ENCODE measurements around the gene TRAPPC3. TPM values are rescaled to one million over a fixed set of nuclear protein-coding genes. Genes with fewer than 3 reads are reported as not detected.

Gene TRAPPC3
- total and polyA plus RNA-seq, 2 donors (not counting 1 experiment from before 2014, with no cell fraction given): 40.5 to 42.1 TPM

- H3K36me3 ChIP-seq (replicated peaks in 1 of 2; ENCODE audit: control extremely low read depth in 1 of 2, control insufficient read depth in 1 of 2, extremely low read depth in 1 of 2, insufficient read depth in 2 of 2, low read length in 1 of 2): no peaks in the 10 kb centered on the region
- TF ChIP-seq CTCF (IDR thresholded peaks at IDR 0.05): no peak
- no peak for TF ChIP-seq EZH2 (IDR thresholded peaks at IDR 0.05; ENCODE audit: borderline replicate concordance, insufficient read depth, low read depth, low read length, poor library complexity, severe bottlenecking)
- Mint-ChIP-seq H3K4me3 (no peak overlapping the region), H3K9me3 (ENCODE audit: insufficient read depth) (no peaks in the 10 kb centered on the region), H3K27ac (no peak overlapping the region), H3K27me3 (no peaks in the 10 kb centered on the region), H3K4me1 (peaks cover 2% of the 10 kb centered on the region)
- 85% methylated on average over 3 of the region's 14 CpGs for WGBS (ENCODE audit: insufficient coverage)
- no peak overlapping the region for H3K4me2 ChIP-seq (replicated peaks; ENCODE audit: low read depth, low read length, poor library complexity, severe bottlenecking)
- H3K27me3 ChIP-seq (replicated peaks in 1 of 4; ENCODE audit: control extremely low read depth in 1 of 4, control insufficient read depth in 3 of 4, insufficient read depth in 4 of 4, low read length in 3 of 4): no peaks in the 10 kb centered on the region
- intact Hi-C loops (cut with micrococcal nuclease): no loop called here
- no peaks in the 10 kb centered on the region for H4K20me1 ChIP-seq (ENCODE audit: control insufficient read depth, insufficient read depth, low read length, poor library complexity, severe bottlenecking)
- H3K9ac ChIP-seq (ENCODE audit: low read length): no peak overlapping the region
- ChIA-PET CTCF (no interaction called here), POLR2A (no interaction called here)
- ATAC-seq (ENCODE audit: low read depth): no peak
- no peak overlapping the region for H2AFZ ChIP-seq (ENCODE audit: insufficient read depth, low read depth, low read length, poor library complexity, severe bottlenecking)
- DNase-seq: no peak
- H3K79me2 ChIP-seq (ENCODE audit: control insufficient read depth, insufficient read depth, low read length): no peaks in the 10 kb centered on the region
- H3K4me1 ChIP-seq (ENCODE audit: control insufficient read depth in 2 of 2, insufficient read depth in 2 of 2, low read length in 2 of 2): no peaks in the 10 kb centered on the region
- no peak overlapping the region for H3K27ac ChIP-seq (ENCODE audit: low read length in 2 of 2)
- H3K4me3 ChIP-seq (ENCODE audit: control extremely low read depth in 1 of 5, extremely low read depth in 1 of 5, insufficient read depth in 1 of 5, low read depth in 2 of 5, low read length in 4 of 5): no peak overlapping the region
- no peaks in the 10 kb centered on the region for H3K9me3 ChIP-seq (ENCODE audit: control extremely low read depth in 1 of 3, control insufficient read depth in 2 of 3, insufficient read depth in 1 of 3, low read length in 2 of 3)
These were observed 41.0 kb downstream of the TRAPPC3 start for GRCh38 chr1:36108314-36108713.

DNA sequence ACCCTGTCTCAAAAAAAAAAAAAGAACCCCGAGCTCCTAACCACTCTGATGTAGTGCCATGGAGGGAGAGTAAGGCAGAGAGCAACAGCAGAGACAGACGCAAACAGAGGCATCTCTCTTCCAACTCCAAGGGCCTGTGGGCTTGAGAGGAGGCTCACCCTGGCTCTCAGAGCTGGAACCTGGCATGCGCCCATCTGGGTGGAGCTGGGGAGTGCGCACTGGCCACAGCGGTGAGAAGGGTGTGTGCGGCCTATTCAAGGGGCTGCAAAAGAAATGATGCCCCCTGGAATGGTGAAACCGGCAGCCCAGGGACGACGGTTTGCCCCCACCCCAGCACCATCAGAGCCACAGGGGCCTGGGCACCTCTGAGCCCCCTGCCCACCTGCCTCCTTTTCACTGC is 41.9 kb downstream of the TRAPPC3 start:
- POLR2A ChIA-PET: interaction anchor here (0.6 kb wide), 1 partner anchor 10 kb away, joined by 3 read pairs; no protein-coding TSS in a partner anchor
- no peak overlapping the region for H3K9ac ChIP-seq (ENCODE audit: low read length)

More for the DNA sequence above, 41.9 kb downstream of the TRAPPC3 start:
- H3K27ac ChIP-seq (ENCODE audit: low read length in 2 of 2): no peak overlapping the region
- H3K4me1 Mint-ChIP-seq: peaks cover 2% of the 10 kb centered on the region
- no peak overlapping the region for H2AFZ ChIP-seq (ENCODE audit: insufficient read depth, low read depth, low read length, poor library complexity, severe bottlenecking)
- TF ChIP-seq CTCF (IDR thresholded peaks at IDR 0.05) (no peak), EZH2 (IDR thresholded peaks at IDR 0.05; ENCODE audit: borderline replicate concordance, insufficient read depth, low read depth, low read length, poor library complexity, severe bottlenecking) (no peak)
- CTCF ChIA-PET: no interaction called here
- H4K20me1 ChIP-seq (ENCODE audit: control insufficient read depth, insufficient read depth, low read length, poor library complexity, severe bottlenecking): no peaks in the 10 kb centered on the region
- no peaks in the 10 kb centered on the region for H3K27me3 Mint-ChIP-seq
- DNase-seq (no peak), ATAC-seq (ENCODE audit: low read depth) (no peak)
- no peak overlapping the region for H3K27ac Mint-ChIP-seq
- H3K9me3 ChIP-seq (ENCODE audit: control extremely low read depth in 1 of 3, control insufficient read depth in 2 of 3, insufficient read depth in 1 of 3, low read length in 2 of 3): no peaks in the 10 kb centered on the region
- no peak overlapping the region for H3K4me3 Mint-ChIP-seq
- H3K4me1 ChIP-seq (ENCODE audit: control insufficient read depth in 2 of 2, insufficient read depth in 2 of 2, low read length in 2 of 2): no peaks in the 10 kb centered on the region
- 96% methylated on average over 8 of the region's 9 CpGs for WGBS (ENCODE audit: insufficient coverage)
- no peaks in the 10 kb centered on the region for H3K9me3 Mint-ChIP-seq (ENCODE audit: insufficient read depth)
- intact Hi-C loops (cut with micrococcal nuclease): no loop called here
- no peak overlapping the region for H3K4me2 ChIP-seq (replicated peaks; ENCODE audit: low read depth, low read length, poor library complexity, severe bottlenecking)
- H3K36me3 ChIP-seq (replicated peaks in 1 of 2; ENCODE audit: control extremely low read depth in 1 of 2, control insufficient read depth in 1 of 2, extremely low read depth in 1 of 2, insufficient read depth in 2 of 2, low read length in 1 of 2): no peaks in the 10 kb centered on the region
- H3K4me3 ChIP-seq (ENCODE audit: control extremely low read depth in 1 of 5, extremely low read depth in 1 of 5, insufficient read depth in 1 of 5, low read depth in 2 of 5, low read length in 4 of 5): no peak overlapping the region
- H3K27me3 ChIP-seq (replicated peaks in 1 of 4; ENCODE audit: control extremely low read depth in 1 of 4, control insufficient read depth in 3 of 4, insufficient read depth in 4 of 4, low read length in 3 of 4): no peaks in the 10 kb centered on the region
- no peaks in the 10 kb centered on the region for H3K79me2 ChIP-seq (ENCODE audit: control insufficient read depth, insufficient read depth, low read length)
